ENCODE results near the gene DOCK4. TPM values are rescaled to one million over a fixed set of nuclear protein-coding genes. Genes with fewer than 3 reads are reported as not detected.

The DOCK4 gene
- total RNA-seq, 4 donors from 2014 or later: 6.4 to 20.5 (median 9.7) TPM

GRCh38 chr7:112067200-112067599, 139.0 kb downstream of the DOCK4 start:
- no peaks in the 10 kb centered on the region for H3K36me3 ChIP-seq
- H3K27me3 ChIP-seq: no peaks in the 10 kb centered on the region
- 64% methylated on average over 2 of the region's 2 CpGs for WGBS
- no peak overlapping the region for H3K27ac ChIP-seq
- peaks cover 5% of the 10 kb centered on the region for H3K4me1 ChIP-seq
- no peak for TF ChIP-seq POLR2A (IDR thresholded peaks at IDR 0.05)
- TF ChIP-seq EP300 (IDR thresholded peaks at IDR 0.05): no peak
- no peak for TF ChIP-seq CTCF (IDR thresholded peaks at IDR 0.05)
- no peaks in the 10 kb centered on the region for H3K9me3 ChIP-seq
- no peak overlapping the region for H3K4me3 ChIP-seq
- DNase-seq (ENCODE audit: low spot score in 2 of 2): no peak

GRCh38 chr7:112065758-112066157, 140.4 kb downstream of the DOCK4 start:
- DNase-seq (ENCODE audit: low spot score in 2 of 2): no peak
- H3K9me3 ChIP-seq: no peaks in the 10 kb centered on the region
- TF ChIP-seq POLR2A (IDR thresholded peaks at IDR 0.05): no peak
- TF ChIP-seq EP300 (IDR thresholded peaks at IDR 0.05): no peak
- no peak for TF ChIP-seq POLR2AphosphoS5 (IDR thresholded peaks at IDR 0.05)
- no peak for TF ChIP-seq CTCF (IDR thresholded peaks at IDR 0.05)
- H3K27ac ChIP-seq: no peak overlapping the region
- H3K27me3 ChIP-seq: no peaks in the 10 kb centered on the region
- WGBS: 56% methylated on average over 1 of the region's 1 CpG
- no peak overlapping the region for H3K4me3 ChIP-seq
- H3K36me3 ChIP-seq: no peaks in the 10 kb centered on the region
- H3K4me1 ChIP-seq: peaks cover 9% of the 10 kb centered on the region

GRCh38 chr7:112064627-112065385, 141.4 kb downstream of the DOCK4 start:
- TF ChIP-seq CTCF (IDR thresholded peaks at IDR 0.05) (no peak), POLR2AphosphoS5 (IDR thresholded peaks at IDR 0.05) (no peak), EP300 (IDR thresholded peaks at IDR 0.05) (no peak), POLR2A (IDR thresholded peaks at IDR 0.05) (no peak)
- Histone ChIP-seq H3K27ac (no peak overlapping the region), H3K9me3 (no peaks in the 10 kb centered on the region), H3K36me3 (no peaks in the 10 kb centered on the region), H3K4me1 (peaks cover 9% of the 10 kb centered on the region), H3K4me3 (no peak overlapping the region), H3K27me3 (no peaks in the 10 kb centered on the region)
- no peak for DNase-seq (ENCODE audit: low spot score in 2 of 2)
- WGBS: 95% methylated on average over 5 of the region's 5 CpGs

- H3K9me3 ChIP-seq: no peaks in the 10 kb centered on the region
- DNase-seq (ENCODE audit: low spot score in 2 of 2): no peak
- no peaks in the 10 kb centered on the region for H3K36me3 ChIP-seq
- H3K27ac ChIP-seq: no peak overlapping the region
- no peak overlapping the region for H3K4me3 ChIP-seq
- H3K4me1 ChIP-seq: peaks cover 9% of the 10 kb centered on the region
- no peaks in the 10 kb centered on the region for H3K27me3 ChIP-seq
- TF ChIP-seq POLR2A (IDR thresholded peaks at IDR 0.05): no peak
- 91% methylated on average over 2 of the region's 2 CpGs for WGBS
Observed at GRCh38 chr7:112063974-112064373, 142.2 kb downstream of the DOCK4 start.

GRCh38 chr7:112061051-112061450, 145.1 kb downstream of the DOCK4 start:
- 89% methylated on average over 3 of the region's 3 CpGs for WGBS
- Histone ChIP-seq H3K4me3 (no peak overlapping the region), H3K9me3 (no peaks in the 10 kb centered on the region), H3K27ac (no peak overlapping the region), H3K36me3 (no peaks in the 10 kb centered on the region), H3K4me1 (peaks cover 4% of the 10 kb centered on the region), H3K27me3 (no peaks in the 10 kb centered on the region)
- TF ChIP-seq CTCF (IDR thresholded peaks at IDR 0.05): no peak
- TF ChIP-seq POLR2AphosphoS5 (IDR thresholded peaks at IDR 0.05): no peak
- TF ChIP-seq EP300 (IDR thresholded peaks at IDR 0.05): no peak
- DNase-seq (ENCODE audit: low spot score in 2 of 2): no peak

- H3K4me3 ChIP-seq: no peak overlapping the region
- TF ChIP-seq POLR2A (IDR thresholded peaks at IDR 0.05) (no peak), POLR2AphosphoS5 (IDR thresholded peaks at IDR 0.05) (no peak), EP300 (IDR thresholded peaks at IDR 0.05) (no peak), CTCF (IDR thresholded peaks at IDR 0.05) (no peak)
- no peaks in the 10 kb centered on the region for H3K9me3 ChIP-seq
- H3K36me3 ChIP-seq: no peaks in the 10 kb centered on the region
- H3K27me3 ChIP-seq: no peaks in the 10 kb centered on the region
- 82% methylated on average over 2 of the region's 2 CpGs for WGBS
- H3K4me1 ChIP-seq: peaks cover 4% of the 10 kb centered on the region
- DNase-seq (ENCODE audit: low spot score in 2 of 2): no peak
- no peak overlapping the region for H3K27ac ChIP-seq
Observed at GRCh38 chr7:112060625-112061024, 145.6 kb downstream of the DOCK4 start.
